Raji (cell line): ENCODE results near the gene NTRK3.

ENCODE experiments used
- POLR2A ChIP-seq: IDR thresholded peaks from 2 replicates; pipeline ENCODE4 v1.6.1; 2011; ENCODE audit warnings: low read depth, low read length, control low read depth; ENCODE audit not compliant: insufficient read depth

Gene NTRK3

DNA sequence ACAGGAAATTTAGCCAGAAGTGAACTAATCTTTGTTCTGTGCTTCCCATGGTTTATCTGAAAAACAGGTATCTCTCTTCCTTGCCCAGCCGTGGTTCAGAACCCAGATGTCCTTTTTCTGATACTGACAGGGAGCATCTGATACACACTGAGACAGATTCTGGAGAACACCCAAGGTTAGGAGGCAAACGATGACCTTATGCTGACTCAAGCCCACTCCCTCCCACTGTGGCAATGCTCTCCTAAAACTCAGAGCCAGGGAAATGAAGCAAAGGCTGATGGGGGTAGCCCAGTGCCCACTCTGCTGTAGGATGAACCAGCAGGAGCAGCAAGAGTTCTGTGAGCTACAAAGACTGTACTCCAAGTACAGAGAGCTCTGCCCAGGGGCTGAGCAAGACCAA is 225.1 kb downstream of the NTRK3 start:
- TF ChIP-seq POLR2A = no peak

DNA sequence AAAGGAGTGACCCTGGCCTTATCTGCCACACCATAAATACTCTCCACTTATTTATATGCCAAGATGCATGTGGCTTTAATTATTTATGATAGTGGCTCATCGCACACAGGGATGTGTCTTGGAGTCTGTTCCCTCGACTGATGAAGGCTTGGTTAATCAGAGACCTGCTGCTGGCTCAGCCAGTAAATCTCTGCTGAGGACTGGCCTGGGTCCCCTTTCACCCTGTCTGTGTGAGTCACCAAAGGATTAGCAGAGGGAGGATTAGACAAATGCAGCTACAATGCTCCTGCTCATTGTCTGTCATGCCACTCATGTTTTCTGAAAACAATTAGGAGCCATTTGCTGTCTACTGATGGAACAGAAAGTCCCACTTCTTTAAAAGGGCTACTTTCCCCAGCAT is 226.8 kb downstream of the NTRK3 start:
- no peak for TF ChIP-seq POLR2A

DNA sequence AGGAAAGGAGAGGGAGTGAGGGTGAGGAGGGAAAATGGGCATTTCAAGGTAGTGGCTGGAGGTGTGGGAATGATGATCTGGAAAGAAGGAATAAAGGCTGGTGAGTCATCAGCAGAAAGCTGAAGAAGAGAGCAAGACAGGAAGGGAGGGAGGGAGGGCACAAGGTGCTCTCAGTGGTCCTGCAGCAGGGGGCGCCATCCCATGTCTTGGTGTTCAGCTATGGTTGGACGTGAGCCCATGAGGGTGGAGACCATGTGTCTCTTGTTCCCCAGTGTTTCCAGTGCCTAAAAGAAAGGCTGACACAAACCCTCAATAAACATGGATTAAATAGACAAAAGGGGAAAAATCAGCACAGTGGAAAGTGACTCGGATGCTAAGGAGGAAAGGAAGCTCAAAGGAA is 228.5 kb downstream of the NTRK3 start:
- no peak for TF ChIP-seq POLR2A

DNA sequence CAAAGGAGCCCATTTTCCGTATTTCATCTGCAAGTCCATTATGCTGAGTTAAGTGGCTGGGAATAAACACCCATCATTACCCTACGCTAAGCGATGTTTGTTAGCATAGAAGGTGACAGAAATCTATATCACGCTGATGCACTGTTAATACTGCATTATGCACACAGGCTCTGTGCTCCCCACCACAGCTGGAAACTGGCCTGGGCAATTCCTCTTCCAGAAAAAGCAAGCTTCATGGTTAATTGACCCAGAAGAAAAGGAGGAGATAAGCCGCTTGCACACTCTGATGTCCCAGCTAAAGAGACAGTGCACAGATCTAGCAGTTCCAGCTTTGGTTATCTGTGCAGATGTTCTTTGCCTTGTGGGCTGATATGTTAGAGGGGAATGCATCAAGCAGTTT is 232.6 kb downstream of the NTRK3 start:
- no peak for TF ChIP-seq POLR2A

DNA sequence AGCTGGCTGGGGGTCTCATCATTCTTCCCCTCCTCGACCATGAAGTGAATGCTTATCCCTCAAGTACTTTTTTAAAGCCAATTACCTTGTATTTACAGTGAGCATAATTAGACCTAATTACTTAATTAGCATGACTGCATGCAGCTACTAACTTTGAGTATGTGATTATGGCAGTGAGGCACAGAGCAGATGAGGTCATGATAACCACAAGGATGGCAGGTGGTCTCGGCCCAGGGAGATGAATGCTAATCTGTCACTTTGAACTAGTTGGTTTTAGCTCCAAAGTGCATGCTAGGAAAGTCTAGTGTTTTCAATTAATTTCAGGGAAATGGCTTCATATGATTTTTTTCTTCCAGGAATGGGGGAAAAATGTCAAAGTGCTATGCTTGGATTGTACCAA is 233.8 kb downstream of the NTRK3 start:
- no peak for TF ChIP-seq POLR2A

DNA sequence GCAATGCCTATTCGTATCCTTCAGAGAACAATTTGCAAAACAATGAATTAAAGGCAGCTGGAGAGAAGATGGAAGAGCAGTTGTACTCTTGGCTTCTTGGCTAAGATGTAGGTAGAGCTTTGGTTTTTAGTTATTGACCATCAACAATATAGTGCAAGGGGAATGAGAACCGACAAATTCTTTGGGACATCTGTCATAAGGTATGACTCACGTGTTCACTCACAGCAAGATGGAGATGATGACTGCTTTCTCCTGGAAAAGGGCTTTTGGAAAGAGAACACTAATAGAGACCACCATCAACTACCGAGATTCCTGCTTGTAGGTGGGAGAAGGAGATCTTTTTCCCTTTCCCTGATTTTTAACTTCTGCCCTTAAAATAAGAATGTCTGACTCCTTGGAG is 234.9 kb downstream of the NTRK3 start:
- no peak for TF ChIP-seq POLR2A

DNA sequence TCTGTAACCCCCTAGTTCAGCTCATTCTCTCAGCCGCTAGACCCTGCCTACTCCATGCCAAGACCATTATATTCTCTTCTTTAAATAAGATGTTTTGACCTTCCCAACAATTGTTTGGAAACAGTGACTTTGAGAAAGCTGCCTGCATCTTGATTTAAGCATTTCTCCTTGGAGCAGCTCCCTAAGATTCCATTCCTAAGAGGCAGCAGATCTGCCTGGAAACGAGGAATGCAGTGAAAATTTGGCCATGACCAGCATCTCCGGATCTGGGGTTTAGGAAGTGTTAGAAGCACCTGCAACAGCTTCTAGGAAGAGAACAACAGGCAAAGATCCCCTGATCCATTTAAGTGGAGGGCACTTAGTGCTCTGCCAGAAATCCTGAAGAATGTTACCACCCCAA is 235.7 kb downstream of the NTRK3 start:
- TF ChIP-seq POLR2A = no peak

DNA sequence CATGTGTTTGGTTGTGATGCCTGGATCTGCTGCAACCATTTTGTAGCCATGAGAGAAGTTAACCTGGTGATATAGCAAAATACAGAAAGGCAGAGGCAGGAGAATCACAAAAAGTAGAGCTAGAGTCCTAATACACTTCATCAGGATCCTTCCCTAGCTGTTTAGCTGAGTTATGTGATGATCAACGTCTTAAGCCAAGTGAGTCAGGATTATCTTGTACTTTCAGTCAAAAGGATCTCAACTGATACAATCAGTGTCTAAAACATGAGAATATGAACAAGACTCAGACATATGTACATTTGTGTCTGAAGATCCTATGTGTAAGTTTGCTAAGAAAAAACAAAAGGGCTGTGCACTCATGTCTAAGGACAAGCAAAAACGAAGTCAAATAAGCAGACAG is 236.9 kb downstream of the NTRK3 start:
- no peak for TF ChIP-seq POLR2A

DNA sequence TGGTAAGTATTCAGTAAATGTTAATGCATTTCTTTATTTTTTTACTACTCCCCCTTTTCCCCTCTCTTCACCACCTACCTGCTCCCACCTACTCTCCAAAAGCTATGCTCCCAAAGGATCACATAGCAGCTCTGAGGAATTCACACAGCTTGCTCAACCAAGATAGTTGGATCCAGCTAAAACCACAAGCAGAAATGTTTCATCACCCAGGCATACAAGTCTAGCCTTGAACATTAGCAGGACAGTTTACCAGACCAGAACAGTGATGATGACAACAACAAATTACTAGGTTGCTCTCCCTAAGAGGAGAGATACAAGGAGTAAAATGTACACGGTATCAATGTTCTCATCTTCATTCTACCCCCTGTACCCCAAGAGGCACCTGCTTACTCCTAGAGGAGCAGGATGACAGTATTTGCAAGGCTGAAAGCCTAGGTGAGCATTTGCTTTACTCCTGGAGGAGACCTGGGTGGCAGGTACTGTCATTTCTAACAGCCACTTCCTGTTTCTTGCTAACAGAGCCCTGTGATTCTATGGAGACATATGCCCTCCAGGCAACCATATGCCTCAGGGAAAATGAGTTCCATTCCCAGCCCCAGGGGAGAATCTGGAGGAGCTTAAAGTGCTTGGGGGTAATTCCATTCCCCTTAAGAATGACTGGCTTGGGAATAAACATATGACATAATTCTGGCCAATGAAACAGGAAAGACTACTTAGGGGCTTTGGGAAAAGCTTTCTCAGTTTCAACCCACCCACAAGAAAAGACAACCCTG is 237.5 kb downstream of the NTRK3 start:
- no peak for TF ChIP-seq POLR2A

DNA sequence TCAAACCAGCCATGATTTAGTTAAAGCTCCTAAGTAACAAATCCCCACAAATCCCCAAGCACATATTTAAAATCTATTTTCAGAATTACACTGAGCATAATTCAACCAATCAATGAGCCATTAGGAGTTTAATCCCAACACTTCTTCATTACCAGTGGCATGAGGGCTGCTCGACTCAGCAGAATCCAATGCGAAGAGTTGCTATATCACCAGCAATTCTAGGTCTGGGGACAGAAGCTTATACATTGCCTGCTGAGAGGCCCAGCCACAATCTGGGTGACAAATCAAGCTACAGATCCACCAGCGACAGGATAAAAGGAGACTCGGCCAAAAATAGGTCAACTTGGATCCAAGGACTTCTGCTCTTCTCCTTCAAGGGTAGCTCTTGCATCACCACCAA is 238.8 kb downstream of the NTRK3 start:
- no peak for TF ChIP-seq POLR2A

DNA sequence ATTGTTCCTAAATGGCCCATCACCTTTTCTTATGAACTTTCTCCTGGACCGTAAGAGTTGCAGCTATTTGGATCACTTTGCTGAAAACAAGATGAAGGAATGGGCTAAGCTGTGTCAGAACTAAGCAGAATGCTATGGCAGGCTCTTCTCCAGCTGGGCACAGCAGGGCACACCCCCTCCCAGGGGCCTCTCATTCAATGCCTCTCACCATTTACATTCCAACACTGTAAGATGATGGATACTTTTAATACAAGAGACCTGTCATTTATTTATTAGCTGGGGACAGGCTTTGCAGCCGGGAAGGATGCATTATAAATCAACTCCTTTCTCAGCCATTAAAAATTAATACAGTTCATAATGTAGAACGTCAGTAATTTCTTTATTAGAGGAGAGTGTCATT is 240.1 kb downstream of the NTRK3 start:
- no peak for TF ChIP-seq POLR2A

DNA sequence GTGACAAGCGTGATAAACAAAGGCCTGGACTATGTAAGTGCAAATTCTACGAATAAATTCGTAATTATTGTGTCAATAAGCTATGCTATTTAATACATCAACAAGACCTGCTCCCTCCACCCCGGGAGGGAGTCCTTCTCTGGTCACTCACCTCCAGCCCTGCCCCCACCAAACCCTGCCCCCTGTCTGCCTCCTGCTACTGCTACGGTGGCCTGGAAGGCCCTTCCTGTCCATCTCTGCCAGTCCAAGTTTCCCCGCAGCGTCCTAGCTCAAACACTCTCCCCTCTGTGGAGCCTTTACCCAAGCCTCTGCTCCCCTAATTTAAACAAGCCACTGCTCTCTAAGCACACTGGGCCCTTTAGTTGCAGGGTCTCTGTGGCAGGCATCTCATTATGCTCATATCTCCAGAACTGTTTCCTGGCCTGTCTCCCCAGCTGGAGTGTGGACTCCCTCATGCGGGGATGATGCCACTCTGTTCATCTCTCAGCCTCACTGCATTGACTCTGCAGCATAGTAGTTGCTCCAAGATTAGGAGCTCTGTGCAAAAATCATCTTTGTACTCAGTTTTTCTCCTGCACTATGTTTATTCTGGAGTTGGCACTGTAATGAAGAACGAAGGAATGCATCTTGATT is 241.2 kb downstream of the NTRK3 start:
- no peak for TF ChIP-seq POLR2A

DNA sequence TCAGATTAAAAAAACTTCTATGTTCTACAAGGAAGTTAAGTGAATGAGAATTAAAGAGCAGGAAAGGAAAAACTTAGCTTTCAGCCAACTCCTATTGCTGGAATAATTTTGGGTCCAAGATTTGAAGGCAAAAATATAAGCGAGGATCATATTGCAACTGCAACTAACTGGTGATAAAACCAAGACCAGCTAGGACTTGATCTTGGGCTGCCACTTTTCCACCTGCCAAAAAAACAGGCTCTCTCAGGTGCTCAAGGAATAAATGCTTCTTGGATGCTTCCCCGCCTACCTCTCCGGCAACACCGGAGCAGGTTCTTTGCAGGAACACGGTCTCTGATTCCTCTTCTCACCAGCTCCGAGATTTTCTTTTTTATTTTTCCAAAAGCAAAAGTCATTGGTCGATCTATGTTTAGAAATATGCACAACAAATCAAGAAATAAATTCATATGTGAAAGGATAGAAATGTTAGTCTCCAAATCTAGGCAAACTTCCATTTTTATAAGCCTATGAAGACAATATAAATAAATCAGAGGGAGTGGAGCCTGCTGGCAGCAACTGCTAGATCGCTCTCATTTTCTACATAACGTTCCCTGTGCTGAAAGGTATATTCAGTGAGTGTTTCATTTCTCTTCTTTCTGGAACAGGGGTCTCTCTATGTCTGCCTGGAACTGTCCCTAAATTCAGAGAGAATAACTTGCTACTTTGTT is 241.9 kb downstream of the NTRK3 start:
- TF ChIP-seq POLR2A = no peak

DNA sequence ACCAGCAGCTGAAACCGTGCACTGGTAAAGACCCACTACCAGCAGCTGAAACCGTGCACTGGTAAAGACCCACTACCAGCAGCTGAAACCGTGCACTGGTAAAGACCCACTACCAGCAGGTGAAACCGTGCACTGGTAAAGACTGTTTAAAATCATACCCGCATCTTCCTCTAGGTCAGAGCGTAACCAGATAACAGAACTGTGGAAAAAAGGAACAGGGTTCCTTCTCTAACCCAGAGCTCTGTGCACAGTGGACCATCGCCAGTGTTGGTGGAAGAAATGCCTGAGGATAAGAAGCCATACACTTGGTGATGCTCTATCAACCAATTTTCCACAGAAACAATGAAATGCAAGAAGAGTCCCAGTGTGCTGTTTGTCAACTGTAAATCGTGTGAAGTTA is 243.4 kb downstream of the NTRK3 start:
- TF ChIP-seq POLR2A = no peak

DNA sequence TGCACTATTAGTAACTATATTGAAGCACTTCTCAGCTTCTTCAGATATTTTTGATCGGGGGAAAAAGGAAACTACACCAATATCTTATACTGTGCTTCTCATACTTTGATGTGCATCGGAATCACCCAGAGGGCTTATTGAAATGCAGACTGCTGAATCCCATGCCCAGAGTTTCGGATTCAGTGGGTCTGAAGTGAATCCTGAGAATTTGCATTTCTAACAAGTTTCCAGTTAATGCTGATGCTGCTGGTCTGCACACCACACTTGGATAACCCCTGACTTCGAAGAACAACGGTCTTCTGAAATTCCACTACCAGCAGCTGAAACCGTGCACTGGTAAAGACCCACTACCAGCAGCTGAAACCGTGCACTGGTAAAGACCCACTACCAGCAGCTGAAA is 243.9 kb downstream of the NTRK3 start:
- TF ChIP-seq POLR2A = no peak

DNA sequence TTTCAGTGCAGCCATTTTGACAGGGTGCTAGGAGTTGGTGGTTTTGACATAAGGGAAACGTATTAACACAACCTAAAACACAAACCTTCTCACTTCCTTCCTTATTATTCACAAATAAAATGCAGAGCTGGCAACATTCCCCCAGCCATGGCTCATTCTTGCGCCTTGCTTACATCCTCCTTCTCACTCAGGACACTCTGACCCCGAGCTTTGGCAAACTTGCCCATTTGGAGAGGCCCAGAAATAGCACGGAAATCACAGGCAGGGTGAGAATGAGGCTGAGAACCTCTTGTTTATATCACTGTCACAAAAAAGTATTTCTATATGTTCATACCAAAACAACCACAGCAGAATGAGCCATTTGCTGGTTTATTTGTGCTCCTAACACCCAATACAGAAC is 244.3 kb downstream of the NTRK3 start:
- TF ChIP-seq POLR2A = no peak
